ENCODE results near the gene FOXK1.

FOXK1 gene

GRCh38 chr7:4759211-4759610 lies 77.1 kb downstream of the FOXK1 start:
- Histone ChIP-seq H3K27me3 (ENCODE audit: insufficient read depth, low read depth) (no peaks in the 10 kb centered on the region), H3K36me3 (ENCODE audit: insufficient read depth) (peaks cover 5% of the 10 kb centered on the region; the same call in 1 of the 2 replicates), H3K27ac (no peak overlapping the region), H3K4me2 (no peak overlapping the region), H4K20me1 (ENCODE audit: insufficient read depth) (no peaks in the 10 kb centered on the region), H3K79me2 (ENCODE audit: insufficient read depth, low read depth) (no peaks in the 10 kb centered on the region), H2AFZ (ENCODE audit: low read depth) (no peak overlapping the region), H3K9ac (no peak overlapping the region), H3K4me1 (ENCODE audit: low read depth, poor library complexity, severe bottlenecking) (no peaks in the 10 kb centered on the region), H3K4me3 (IDR thresholded peaks at IDR 0.05; ENCODE audit: insufficient read depth, low read depth, low read length) (no peak overlapping the region)
- TF ChIP-seq, protein P1, sequence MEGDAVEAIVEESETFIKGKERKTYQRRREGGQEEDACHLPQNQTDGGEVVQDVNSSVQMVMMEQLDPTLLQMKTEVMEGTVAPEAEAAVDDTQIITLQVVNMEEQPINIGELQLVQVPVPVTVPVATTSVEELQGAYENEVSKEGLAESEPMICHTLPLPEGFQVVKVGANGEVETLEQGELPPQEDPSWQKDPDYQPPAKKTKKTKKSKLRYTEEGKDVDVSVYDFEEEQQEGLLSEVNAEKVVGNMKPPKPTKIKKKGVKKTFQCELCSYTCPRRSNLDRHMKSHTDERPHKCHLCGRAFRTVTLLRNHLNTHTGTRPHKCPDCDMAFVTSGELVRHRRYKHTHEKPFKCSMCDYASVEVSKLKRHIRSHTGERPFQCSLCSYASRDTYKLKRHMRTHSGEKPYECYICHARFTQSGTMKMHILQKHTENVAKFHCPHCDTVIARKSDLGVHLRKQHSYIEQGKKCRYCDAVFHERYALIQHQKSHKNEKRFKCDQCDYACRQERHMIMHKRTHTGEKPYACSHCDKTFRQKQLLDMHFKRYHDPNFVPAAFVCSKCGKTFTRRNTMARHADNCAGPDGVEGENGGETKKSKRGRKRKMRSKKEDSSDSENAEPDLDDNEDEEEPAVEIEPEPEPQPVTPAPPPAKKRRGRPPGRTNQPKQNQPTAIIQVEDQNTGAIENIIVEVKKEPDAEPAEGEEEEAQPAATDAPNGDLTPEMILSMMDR (conservative IDR thresholded peaks at IDR 0.05; ENCODE audit: low read depth, low read length) = no peak

DNA sequence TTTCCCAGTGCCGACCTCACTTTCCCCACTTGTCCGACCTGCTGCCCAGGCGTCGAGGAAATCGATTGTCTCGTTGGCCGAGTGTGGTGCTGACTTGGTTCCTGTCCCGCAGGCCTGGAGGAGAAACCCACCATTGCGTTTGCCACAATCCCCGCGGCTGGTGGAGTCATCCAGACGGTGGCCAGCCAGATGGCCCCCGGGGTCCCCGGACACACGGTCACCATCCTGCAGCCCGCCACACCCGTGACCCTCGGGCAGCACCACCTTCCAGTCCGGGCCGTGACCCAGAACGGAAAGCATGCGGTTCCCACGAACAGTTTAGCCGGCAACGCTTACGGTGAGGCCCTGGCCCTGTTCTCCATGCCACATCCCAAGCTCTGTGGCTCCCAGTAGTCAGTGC lies 78.9 kb downstream of the FOXK1 start:
- peaks cover 5% of the 10 kb centered on the region; the same call in 1 of the 2 replicates for H3K36me3 ChIP-seq (ENCODE audit: insufficient read depth)

GRCh38 chr7:4762121-4763055 lies 80.3 kb downstream of the FOXK1 start:
- no peaks in the 10 kb centered on the region for H3K27me3 ChIP-seq (ENCODE audit: insufficient read depth, low read depth)
- H3K4me3 ChIP-seq (IDR thresholded peaks at IDR 0.05; ENCODE audit: insufficient read depth, low read depth, low read length) = no peak overlapping the region
- TF ChIP-seq, protein P1 (conservative IDR thresholded peaks at IDR 0.05; ENCODE audit: low read depth, low read length) = no peak
- no peak overlapping the region for H3K27ac ChIP-seq
- no peaks in the 10 kb centered on the region for H3K4me1 ChIP-seq (ENCODE audit: low read depth, poor library complexity, severe bottlenecking)
- H3K4me2 ChIP-seq = no peak overlapping the region
- H4K20me1 ChIP-seq (ENCODE audit: insufficient read depth) = no peaks in the 10 kb centered on the region
- H2AFZ ChIP-seq (ENCODE audit: low read depth) = no peak overlapping the region
- no peak overlapping the region for H3K9ac ChIP-seq
- peaks cover 5% of the 10 kb centered on the region; the same call in 1 of the 2 replicates for H3K36me3 ChIP-seq (ENCODE audit: insufficient read depth)
- no peaks in the 10 kb centered on the region for H3K79me2 ChIP-seq (ENCODE audit: insufficient read depth, low read depth)

More for the DNA sequence above, 78.9 kb downstream of the FOXK1 start:
- Histone ChIP-seq H3K27me3 (ENCODE audit: insufficient read depth, low read depth) (no peaks in the 10 kb centered on the region), H3K79me2 (ENCODE audit: insufficient read depth, low read depth) (no peaks in the 10 kb centered on the region), H3K4me2 (no peak overlapping the region), H3K27ac (no peak overlapping the region), H4K20me1 (ENCODE audit: insufficient read depth) (no peaks in the 10 kb centered on the region), H3K9ac (no peak overlapping the region), H3K4me1 (ENCODE audit: low read depth, poor library complexity, severe bottlenecking) (no peaks in the 10 kb centered on the region), H2AFZ (ENCODE audit: low read depth) (no peak overlapping the region), H3K4me3 (IDR thresholded peaks at IDR 0.05; ENCODE audit: insufficient read depth, low read depth, low read length) (no peak overlapping the region)
- TF ChIP-seq, protein P1 (conservative IDR thresholded peaks at IDR 0.05; ENCODE audit: low read depth, low read length) = no peak

DNA sequence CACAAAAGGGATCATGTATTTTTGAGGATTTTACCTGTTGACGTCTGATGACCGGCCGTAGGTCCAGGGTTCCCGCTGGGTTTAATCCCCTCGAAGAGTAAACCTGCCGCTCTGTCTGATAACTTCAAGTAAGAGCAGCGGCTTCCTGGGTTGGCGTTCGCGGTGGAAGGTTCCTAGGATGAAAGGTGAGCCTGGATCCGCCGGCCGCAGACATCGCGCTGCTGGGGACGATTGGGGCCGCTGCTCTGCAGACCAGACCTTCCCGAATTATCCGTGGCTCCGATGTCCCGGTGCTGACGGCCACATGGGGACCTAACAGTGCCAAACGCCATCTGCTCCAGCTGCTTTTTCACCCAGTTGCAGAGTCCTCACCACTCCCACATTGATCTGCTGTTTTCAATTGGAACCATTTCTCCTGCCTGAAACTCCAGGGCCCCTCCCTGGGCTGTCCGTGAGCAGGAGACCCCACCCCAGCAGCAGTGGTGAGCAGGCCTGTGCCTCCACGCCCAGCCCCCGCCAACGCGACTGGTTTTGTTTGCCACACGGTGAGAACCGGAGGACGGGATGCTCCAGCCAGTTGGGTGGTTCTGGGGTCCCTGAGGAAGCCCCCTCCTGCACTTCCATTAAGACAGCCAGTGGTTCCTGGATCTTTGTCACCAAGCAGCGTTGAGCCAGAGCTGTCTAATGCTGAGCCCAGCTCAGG lies 81.1 kb downstream of the FOXK1 start:
- Histone ChIP-seq H3K9ac (no peak overlapping the region), H3K4me3 (IDR thresholded peaks at IDR 0.05; ENCODE audit: insufficient read depth, low read depth, low read length) (no peak overlapping the region), H3K36me3 (ENCODE audit: insufficient read depth) (peaks cover 5% of the 10 kb centered on the region; the same call in 1 of the 2 replicates), H3K4me1 (ENCODE audit: low read depth, poor library complexity, severe bottlenecking) (no peaks in the 10 kb centered on the region), H4K20me1 (ENCODE audit: insufficient read depth) (no peaks in the 10 kb centered on the region), H3K4me2 (no peak overlapping the region), H3K79me2 (ENCODE audit: insufficient read depth, low read depth) (no peaks in the 10 kb centered on the region), H3K27me3 (ENCODE audit: insufficient read depth, low read depth) (no peaks in the 10 kb centered on the region), H2AFZ (ENCODE audit: low read depth) (no peak overlapping the region), H3K27ac (no peak overlapping the region)
- TF ChIP-seq, protein P1 (conservative IDR thresholded peaks at IDR 0.05; ENCODE audit: low read depth, low read length) = no peak
